ENCODE measurements around the gene FBXO40.

FBXO40 gene

DNA sequence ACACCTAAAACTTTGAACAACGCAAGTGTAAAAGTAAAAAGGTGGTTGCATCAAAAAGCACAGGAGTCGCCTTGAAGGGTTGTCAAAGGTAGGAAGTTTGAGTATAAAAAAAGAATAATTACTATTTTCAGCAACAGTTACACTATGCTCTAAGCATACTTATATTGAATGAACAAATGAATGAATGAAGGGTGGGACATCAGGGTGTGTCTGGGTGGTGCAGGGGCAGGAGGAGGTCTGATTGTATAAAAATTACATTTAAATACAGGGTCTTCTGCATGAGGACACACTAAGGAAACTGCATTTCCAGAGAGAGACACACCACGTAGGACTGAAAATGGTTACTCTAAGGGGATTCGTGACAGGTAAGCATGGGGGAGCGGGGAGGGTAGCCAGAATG, 25.5 kb upstream of the FBXO40 start, which contains the start of gene ARGFX:
TSS of gene ARGFX (plus strand) at position 301 of the 400 bp plus-strand sequence. CDS start 2,765 bp downstream, outside the sequence.
- no peak within 1 kb of the TSS for H3K14ac ChIP-seq (ENCODE audit: low read length)
- H3K36me3 ChIP-seq (ENCODE audit: control insufficient read depth in 1 of 2, insufficient read depth in 2 of 2, low read length in 2 of 2): no peaks in the 10 kb centered on the region
- no peak for DNase-seq
- no peak within 1 kb of the TSS for H2AK5ac ChIP-seq (ENCODE audit: low read length)
- H3K9me3 ChIP-seq (ENCODE audit: insufficient read depth, low read depth, low read length): no peaks in the 10 kb centered on the region
- no peak within 1 kb of the TSS for H3K9ac ChIP-seq (ENCODE audit: low read length)
- H2BK120ac ChIP-seq (ENCODE audit: insufficient read depth, low read length, poor library complexity): no peak within 1 kb of the TSS
- H3K27ac ChIP-seq (ENCODE audit: low read depth, low read length): no peak within 1 kb of the TSS
- H2BK12ac ChIP-seq (ENCODE audit: low read length): no peak within 1 kb of the TSS
- no peak within 1 kb of the TSS for H4K91ac ChIP-seq (ENCODE audit: low read depth, low read length)
- H2BK5ac ChIP-seq (ENCODE audit: low read depth, low read length, poor library complexity): no peak within 1 kb of the TSS
- H3K4ac ChIP-seq (ENCODE audit: low read depth, low read length): no peak within 1 kb of the TSS
- no peak within 1 kb of the TSS for H3K4me2 ChIP-seq (ENCODE audit: low read length)
- H3K79me1 ChIP-seq (ENCODE audit: low read length): no peaks in the 10 kb centered on the region
- no peak within 1 kb of the TSS for H3K4me3 ChIP-seq (ENCODE audit: low read depth, low read length)
- no peaks in the 10 kb centered on the region for H3K79me2 ChIP-seq (ENCODE audit: control insufficient read depth, insufficient read depth, low read length, poor library complexity)
- no peak within 1 kb of the TSS for H4K12ac ChIP-seq (ENCODE audit: low read depth, low read length)
- WGBS (ENCODE audit: extremely low coverage, insufficient coverage, insufficient read length): no CpG with 5 or more reads among the region's 5 CpGs
- H3K23ac ChIP-seq (ENCODE audit: low read length): no peak within 1 kb of the TSS
- H3K27me3 ChIP-seq (ENCODE audit: insufficient read depth, low read length): no peaks in the 10 kb centered on the region
- no peaks in the 10 kb centered on the region for H3K4me1 ChIP-seq (ENCODE audit: control insufficient read depth in 1 of 2, insufficient read depth in 2 of 2, low read length in 2 of 2)
- no peak within 1 kb of the TSS for H3K18ac ChIP-seq (ENCODE audit: low read length)
- no peak within 1 kb of the TSS for H4K8ac ChIP-seq (ENCODE audit: low read depth, low read length)
- no peak within 1 kb of the TSS for H2AFZ ChIP-seq (ENCODE audit: insufficient read depth, low read length, poor library complexity)

GRCh38 chr3:121574449-121574848, 18.7 kb upstream of the FBXO40 start:
- Histone ChIP-seq H3K4me2 (ENCODE audit: low read length) (no peak overlapping the region), H3K4ac (ENCODE audit: low read depth, low read length) (no peak overlapping the region), H3K27ac (ENCODE audit: low read depth, low read length) (no peak overlapping the region), H3K9me3 (ENCODE audit: insufficient read depth, low read depth, low read length) (no peaks in the 10 kb centered on the region), H2BK12ac (ENCODE audit: low read length) (no peak overlapping the region), H3K4me1 (ENCODE audit: control insufficient read depth in 1 of 2, insufficient read depth in 2 of 2, low read length in 2 of 2) (no peaks in the 10 kb centered on the region), H4K91ac (ENCODE audit: low read depth, low read length) (no peak overlapping the region), H3K18ac (ENCODE audit: low read length) (no peak overlapping the region), H2BK5ac (ENCODE audit: low read depth, low read length, poor library complexity) (no peak overlapping the region), H4K8ac (ENCODE audit: low read depth, low read length) (no peak overlapping the region), H2AFZ (ENCODE audit: insufficient read depth, low read length, poor library complexity) (no peak overlapping the region), H3K4me3 (ENCODE audit: low read depth, low read length) (no peak overlapping the region), H2BK120ac (ENCODE audit: insufficient read depth, low read length, poor library complexity) (no peak overlapping the region), H3K14ac (ENCODE audit: low read length) (no peak overlapping the region), H3K27me3 (ENCODE audit: insufficient read depth, low read length) (no peaks in the 10 kb centered on the region), H3K23ac (ENCODE audit: low read length) (no peak overlapping the region), H3K79me2 (ENCODE audit: control insufficient read depth, insufficient read depth, low read length, poor library complexity) (no peaks in the 10 kb centered on the region), H2AK5ac (ENCODE audit: low read length) (no peak overlapping the region), H3K36me3 (ENCODE audit: control insufficient read depth in 1 of 2, insufficient read depth in 2 of 2, low read length in 2 of 2) (no peaks in the 10 kb centered on the region), H3K79me1 (ENCODE audit: low read length) (no peaks in the 10 kb centered on the region), H4K12ac (ENCODE audit: low read depth, low read length) (no peak overlapping the region), H3K9ac (ENCODE audit: low read length) (no peak overlapping the region)
- no CpG with 5 or more reads among the region's 6 CpGs for WGBS (ENCODE audit: extremely low coverage, insufficient coverage, insufficient read length)
- peak; percentile 77 to 87 for DNase-seq

DNA sequence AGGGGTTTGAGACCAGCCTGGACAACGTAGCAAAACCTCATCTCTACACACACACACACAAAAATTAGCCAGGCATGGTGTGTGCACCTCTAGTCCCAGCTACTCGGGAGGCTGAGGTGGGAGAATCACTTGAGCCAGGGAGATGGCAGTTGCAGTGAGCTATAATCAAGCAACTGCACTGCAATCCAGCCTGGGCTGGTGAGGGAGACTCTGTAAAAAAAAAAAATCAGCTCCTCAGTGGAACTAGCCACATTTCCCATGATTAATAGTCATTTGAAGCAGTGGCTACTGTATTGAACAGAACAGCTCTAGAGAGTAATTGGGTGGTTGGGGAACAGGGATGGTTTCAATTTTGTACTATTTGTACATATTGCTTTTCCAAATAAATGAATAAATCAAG, 11.5 kb upstream of the FBXO40 start:
- Histone ChIP-seq H3K18ac (ENCODE audit: low read length) (no peak overlapping the region), H3K36me3 (ENCODE audit: control insufficient read depth in 1 of 2, insufficient read depth in 2 of 2, low read length in 2 of 2) (no peaks in the 10 kb centered on the region), H2AK5ac (ENCODE audit: low read length) (no peak overlapping the region), H2BK120ac (ENCODE audit: insufficient read depth, low read length, poor library complexity) (no peak overlapping the region), H3K79me1 (ENCODE audit: low read length) (no peaks in the 10 kb centered on the region), H3K27ac (ENCODE audit: low read depth, low read length) (no peak overlapping the region), H3K4ac (ENCODE audit: low read depth, low read length) (no peak overlapping the region), H3K4me2 (ENCODE audit: low read length) (no peak overlapping the region), H4K8ac (ENCODE audit: low read depth, low read length) (no peak overlapping the region), H3K4me3 (ENCODE audit: low read depth, low read length) (no peak overlapping the region), H2BK5ac (ENCODE audit: low read depth, low read length, poor library complexity) (no peak overlapping the region), H3K14ac (ENCODE audit: low read length) (no peak overlapping the region), H3K9ac (ENCODE audit: low read length) (no peak overlapping the region), H3K4me1 (ENCODE audit: control insufficient read depth in 1 of 2, insufficient read depth in 2 of 2, low read length in 2 of 2) (no peaks in the 10 kb centered on the region), H3K9me3 (ENCODE audit: insufficient read depth, low read depth, low read length) (no peaks in the 10 kb centered on the region), H3K79me2 (ENCODE audit: control insufficient read depth, insufficient read depth, low read length, poor library complexity) (no peaks in the 10 kb centered on the region), H2AFZ (ENCODE audit: insufficient read depth, low read length, poor library complexity) (no peak overlapping the region), H3K27me3 (ENCODE audit: insufficient read depth, low read length) (no peaks in the 10 kb centered on the region), H4K12ac (ENCODE audit: low read depth, low read length) (no peak overlapping the region), H2BK12ac (ENCODE audit: low read length) (no peak overlapping the region), H4K91ac (ENCODE audit: low read depth, low read length) (no peak overlapping the region), H3K23ac (ENCODE audit: low read length) (no peak overlapping the region)
- WGBS (ENCODE audit: extremely low coverage, insufficient coverage, insufficient read length): no CpG with 5 or more reads among the region's 2 CpGs
- DNase-seq: no peak

- Histone ChIP-seq H3K9me3 (ENCODE audit: insufficient read depth, low read depth, low read length) (no peaks in the 10 kb centered on the region), H3K27ac (ENCODE audit: low read depth, low read length) (no peak overlapping the region), H3K27me3 (ENCODE audit: insufficient read depth, low read length) (no peaks in the 10 kb centered on the region), H3K14ac (ENCODE audit: low read length) (no peak overlapping the region), H3K79me1 (ENCODE audit: low read length) (no peaks in the 10 kb centered on the region), H2AK5ac (ENCODE audit: low read length) (no peak overlapping the region), H3K4me3 (ENCODE audit: low read depth, low read length) (no peak overlapping the region), H4K8ac (ENCODE audit: low read depth, low read length) (no peak overlapping the region), H2BK120ac (ENCODE audit: insufficient read depth, low read length, poor library complexity) (no peak overlapping the region), H3K9ac (ENCODE audit: low read length) (no peak overlapping the region), H2AFZ (ENCODE audit: insufficient read depth, low read length, poor library complexity) (no peak overlapping the region), H3K79me2 (ENCODE audit: control insufficient read depth, insufficient read depth, low read length, poor library complexity) (no peaks in the 10 kb centered on the region), H3K18ac (ENCODE audit: low read length) (no peak overlapping the region), H3K4me1 (ENCODE audit: control insufficient read depth in 1 of 2, insufficient read depth in 2 of 2, low read length in 2 of 2) (no peaks in the 10 kb centered on the region), H3K36me3 (ENCODE audit: control insufficient read depth in 1 of 2, insufficient read depth in 2 of 2, low read length in 2 of 2) (no peaks in the 10 kb centered on the region), H3K4ac (ENCODE audit: low read depth, low read length) (no peak overlapping the region), H3K4me2 (ENCODE audit: low read length) (no peak overlapping the region), H2BK12ac (ENCODE audit: low read length) (no peak overlapping the region), H4K12ac (ENCODE audit: low read depth, low read length) (no peak overlapping the region), H2BK5ac (ENCODE audit: low read depth, low read length, poor library complexity) (no peak overlapping the region), H3K23ac (ENCODE audit: low read length) (no peak overlapping the region), H4K91ac (ENCODE audit: low read depth, low read length) (no peak overlapping the region)
- DNase-seq: no peak
- WGBS (ENCODE audit: extremely low coverage, insufficient coverage, insufficient read length): no CpG with 5 or more reads among the region's 1 CpG
Measured at GRCh38 chr3:121584418-121584817, 8.8 kb upstream of the FBXO40 start.
